SK-N-SH (cell line): ENCODE data around the gene RCAN2. TPM values are rescaled to one million over a fixed set of nuclear protein-coding genes. Genes with fewer than 3 reads are reported as not detected.

ENCODE experiments used
- CTCF ChIA-PET: fragments of 300-600, 350-600 bp; formaldehyde crosslinking; extraction: SDS; loops from one replicate; lab custom pipeline; 2021; lab: Yijun Ruan, JAX
- POLR2A ChIA-PET: fragments of 350-600 bp; sonication (Branson Sonifier 250); formaldehyde crosslinking; extraction: SDS; loops from one replicate; lab custom pipeline; 2020; ENCODE audit warnings: antibody characterized with exemption, inconsistent platforms; lab: Yijun Ruan, JAX
- DNase-seq: peaks from one replicate; pipeline ENCODE4 v3.0.0; 2012
- H2AFZ ChIP-seq: fragments of 200-600 bp; sonication (generic); 2 replicates; pipeline ENCODE4 v1.8.1; 2016; ENCODE audit warnings: antibody characterized with exemption, mild to moderate bottlenecking, low read depth
- H3F3A ChIP-seq: fragments of 200-600 bp; sonication (generic); replicated peaks from 2 replicates; pipeline ENCODE3; 2016; ENCODE audit warnings: antibody characterized with exemption, mild to moderate bottlenecking; ENCODE audit not compliant: insufficient read depth
- H3K27ac ChIP-seq, 2 experiments: fragments of 200-500 bp in 1 of 2; fragments of 200-600 bp in 1 of 2; sonication (Bioruptor generic) in 1 of 2; sonication (generic), shearing (Covaris generic) in 1 of 2; 2 replicates each; pipeline versions ENCODE4 v1.5.1 to v1.6.1; 2014 to 2016; ENCODE audit warnings: low read depth in 2 of 2, inconsistent platforms in 1 of 2, low read length in 1 of 2, mild to moderate bottlenecking in 1 of 2, mixed read lengths in 1 of 2
- H3K27me3 ChIP-seq: fragments of 200-600 bp; sonication (generic), shearing (Covaris generic); 2 replicates; pipeline ENCODE4 v1.6.1; 2016; ENCODE audit warnings: mixed run types; ENCODE audit not compliant: insufficient read depth
- H3K36me3 ChIP-seq, 2 experiments: fragments of 200-500 bp in 1 of 2; fragments of 200-600 bp in 1 of 2; sonication (Bioruptor generic) in 1 of 2; sonication (generic) in 1 of 2; replicated peaks in 1 of 2; 2 replicates each; pipeline versions ENCODE3 to v1.5.1; 2014 to 2016; ENCODE audit warnings: low read length in 1 of 2, mild to moderate bottlenecking in 1 of 2; ENCODE audit not compliant: insufficient read depth in 2 of 2, control insufficient read depth in 1 of 2
- H3K4me1 ChIP-seq, 2 experiments: fragments of 200-500 bp in 1 of 2; fragments of 200-600 bp in 1 of 2; sonication (Bioruptor generic) in 1 of 2; sonication (generic), shearing (Covaris generic) in 1 of 2; 2 replicates each; pipeline versions ENCODE4 v1.5.1 to v1.6.1; 2014 to 2016; ENCODE audit warnings: low read depth in 1 of 2, low read length in 1 of 2, mixed run types in 1 of 2; ENCODE audit not compliant: insufficient read depth in 2 of 2, control insufficient read depth in 1 of 2
- H3K4me2 ChIP-seq: fragments of 200-600 bp; sonication (generic), shearing (Covaris generic); 2 replicates; pipeline ENCODE4 v1.6.1; 2017; ENCODE audit warnings: mixed run types
- H3K4me3 ChIP-seq, 2 experiments: fragments of 200-500 bp in 1 of 2; fragments of 200-600 bp in 1 of 2; sonication (Bioruptor generic) in 1 of 2; sonication (generic), shearing (Covaris generic) in 1 of 2; 2 replicates each; pipeline versions ENCODE4 v1.5.1 to v1.8.1; 2014 to 2016; ENCODE audit warnings: low read depth in 2 of 2, inconsistent platforms in 1 of 2, low read length in 1 of 2, mild to moderate bottlenecking in 1 of 2, mixed read lengths in 1 of 2, moderate library complexity in 1 of 2
- H3K79me2 ChIP-seq: fragments of 200-600 bp; sonication (generic); 2 replicates; pipeline ENCODE4 v1.8.1; 2017; ENCODE audit warnings: mild to moderate bottlenecking; ENCODE audit not compliant: insufficient read depth
- H3K9ac ChIP-seq: fragments of 200-600 bp; sonication (generic); 2 replicates; pipeline ENCODE4 v1.6.1; 2017; ENCODE audit warnings: mixed run types
- H3K9me2 ChIP-seq: fragments of 200-600 bp; sonication (generic); 2 replicates; pipeline ENCODE4 v1.6.1; 2017; ENCODE audit warnings: mixed run types
- H3K9me3 ChIP-seq: fragments of 200-600 bp; sonication (generic); 2 replicates; pipeline ENCODE4 v1.6.1; 2017; ENCODE audit warnings: mixed run types, mild to moderate bottlenecking, moderate library complexity
- H4K20me1 ChIP-seq: fragments of 200-600 bp; sonication (generic); 2 replicates; pipeline ENCODE4 v1.6.1; 2017; ENCODE audit warnings: mild to moderate bottlenecking, mixed run types; ENCODE audit not compliant: insufficient read depth
- FOSL2 ChIP-seq: IDR thresholded peaks from 2 replicates; pipeline ENCODE4 v1.4.0; 2012; ENCODE audit warnings: low read depth, mild to moderate bottlenecking, moderate library complexity, borderline replicate concordance
- GATA2 ChIP-seq: sonication (generic); formaldehyde crosslinking; IDR thresholded peaks from 2 replicates; pipeline ENCODE4 v1.5.0; 2020; ENCODE audit warnings: mild to moderate bottlenecking, missing genetic modification reagents
- JUND ChIP-seq: IDR thresholded peaks from 2 replicates; pipeline ENCODE4 v1.4.0; 2012
- MEF2A ChIP-seq: IDR thresholded peaks from 2 replicates; pipeline ENCODE4 v1.4.0; 2012; ENCODE audit warnings: low read depth, borderline replicate concordance
- NFIC ChIP-seq: IDR thresholded peaks from 2 replicates; pipeline ENCODE4 v1.4.0; 2012; ENCODE audit warnings: borderline replicate concordance
- NRF1 ChIP-seq: IDR thresholded peaks from 2 replicates; pipeline ENCODE4 v1.6.1; 2012; ENCODE audit warnings: low read depth, mild to moderate bottlenecking, low read length
- RAD21 ChIP-seq: IDR thresholded peaks from 2 replicates; pipeline ENCODE4 v1.6.1; 2012; ENCODE audit warnings: mild to moderate bottlenecking, low read length
- RCOR1 ChIP-seq: fragments of 150-350 bp; IDR thresholded peaks from 2 replicates; pipeline ENCODE4 v1.6.1; 2017; ENCODE audit warnings: antibody characterized with exemption, low read length
- RXRA ChIP-seq: IDR thresholded peaks from 2 replicates; pipeline ENCODE4 v1.4.0; 2012; ENCODE audit warnings: low read depth, mild to moderate bottlenecking, borderline replicate concordance
- SIN3A ChIP-seq: IDR thresholded peaks from 2 replicates; pipeline ENCODE4 v1.6.1; 2012; ENCODE audit warnings: low read depth, mild to moderate bottlenecking, low read length, moderate library complexity, borderline replicate concordance
- SMC3 ChIP-seq: IDR thresholded peaks from 2 replicates; pipeline ENCODE4 v1.6.1; 2012; ENCODE audit warnings: low read depth, low read length, improper control_type of control experiment
- TEAD4 ChIP-seq: IDR thresholded peaks from 2 replicates; pipeline ENCODE4 v1.4.0; 2012; ENCODE audit warnings: mild to moderate bottlenecking, borderline replicate concordance; ENCODE audit not compliant: insufficient read depth
- USF1 ChIP-seq: IDR thresholded peaks from 2 replicates; pipeline ENCODE4 v1.4.0; 2012; ENCODE audit warnings: low read depth, borderline replicate concordance
- WGBS: methylation state at CpG from one replicate; pipeline ENCODE4 v1.1.6; 2017; ENCODE audit warnings: low lambda C conversion rate; 5-methylcytosine and 5-hydroxymethylcytosine counted together
- polyA plus RNA-seq, 3 experiments: library from polyadenylated mRNA; depleted of rRNA; stranded (reverse); fragments of >200 nt; gene quantifications; 2 replicates each; pipeline ENCODE4 v1.2.3, GENCODE V29; 2012
- TF ChIP-seq, protein P1 (sequence below): fragments of 200-600 bp; sonication (generic); IDR thresholded peaks from 2 replicates; pipeline ENCODE4 v1.6.1; 2017; ENCODE audit warnings: antibody characterized with exemption, mild to moderate bottlenecking, moderate library complexity
- TF ChIP-seq, protein P2 (sequence below): IDR thresholded peaks from 2 replicates; pipeline ENCODE4 v1.6.1; 2012; ENCODE audit warnings: mild to moderate bottlenecking, low read depth, low read length, moderate library complexity

RCAN2 gene
- polyA plus RNA-seq, 1 of the 3 experiments (the other 2 are of a cell fraction) = not detected

DNA sequence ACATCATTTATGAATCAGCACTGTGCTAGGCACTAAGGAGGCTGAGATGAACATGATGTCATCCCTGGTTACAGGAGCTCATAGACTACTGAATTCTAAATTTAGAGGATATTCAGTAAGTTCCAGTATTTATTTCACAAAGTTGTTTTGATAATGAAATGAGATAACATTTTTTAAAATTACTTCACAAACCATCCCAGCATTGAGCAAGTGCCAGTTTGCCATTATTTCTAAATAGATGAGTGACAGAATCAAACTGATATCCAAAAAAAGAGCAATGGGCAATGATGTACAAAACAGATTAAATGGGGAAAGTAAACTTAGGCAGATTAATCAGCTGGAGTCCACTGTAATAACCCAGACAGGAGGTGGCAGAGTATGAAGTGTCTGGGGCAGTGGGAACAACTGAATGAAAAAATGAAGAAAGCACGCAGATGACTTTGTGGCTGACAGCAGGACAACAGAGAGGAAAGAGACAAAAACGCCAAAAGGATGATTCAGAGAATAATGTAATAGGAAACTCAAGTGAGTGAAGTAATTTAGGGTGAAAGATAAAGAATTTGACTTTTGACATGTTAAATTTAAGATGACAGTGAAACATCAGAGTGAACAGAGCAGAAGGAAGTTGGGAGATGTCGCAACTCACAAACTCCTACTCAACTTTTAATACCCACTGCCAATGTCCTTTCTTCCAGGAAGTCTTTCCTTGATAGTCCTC is 70.2 kb downstream of the RCAN2 start:
- Histone ChIP-seq H2AFZ (no peak overlapping the region), H3K9me2 (no peaks in the 10 kb centered on the region), H3K27ac (no peak overlapping the region), H3K79me2 (no peaks in the 10 kb centered on the region), H3K4me3 (0 out of 4 replicates have a peak overlapping the region, but pooled peaks of 1 of the 2 experiments have one; percentile 3), H3K27me3 (no peaks in the 10 kb centered on the region), H4K20me1 (no peaks in the 10 kb centered on the region), H3K9ac (no peak overlapping the region)
- POLR2A ChIA-PET = no interaction called here
- DNase-seq = no peak
- TF ChIP-seq FOSL2 = no peak
- TF ChIP-seq RCOR1 = no peak
- TF ChIP-seq, all 33 proteins: peak for 0
- Histone ChIP-seq H3K36me3 (no peaks in the 10 kb centered on the region), H3K9me3 (no peaks in the 10 kb centered on the region), H3K4me1 (no peaks in the 10 kb centered on the region), H3F3A (no peaks in the 10 kb centered on the region), H3K4me2 (no peak overlapping the region)
- WGBS = 4% methylated on average over 3 of the region's 3 CpGs
- CTCF ChIA-PET = interaction anchor here (1.2 kb wide), 1 partner anchor 10 kb away, joined by 3 read pairs; no protein-coding TSS in a partner anchor

GRCh38 chr6:46419576-46420002 is 71.7 kb downstream of the RCAN2 start:
- Histone ChIP-seq H3K9me2 (no peaks in the 10 kb centered on the region), H3F3A (no peaks in the 10 kb centered on the region), H3K9ac (no peak overlapping the region), H3K4me3 (no peak overlapping the region; a peak in 1 of 4 replicates), H3K4me2 (no peak overlapping the region), H3K79me2 (no peaks in the 10 kb centered on the region), H3K27me3 (no peaks in the 10 kb centered on the region), H3K4me1 (no peaks in the 10 kb centered on the region), H2AFZ (no peak overlapping the region), H4K20me1 (no peaks in the 10 kb centered on the region), H3K27ac (no peak overlapping the region), H3K36me3 (no peaks in the 10 kb centered on the region)
- POLR2A ChIA-PET = interaction anchor here (0.6 kb wide), 1 partner anchor 123 kb away, joined by 3 read pairs; no protein-coding TSS in a partner anchor
- WGBS = 1% methylated on average over 2 of the region's 2 CpGs
- CTCF ChIA-PET = interaction anchor here (0.9 to 1.7 kb wide), 8 partner anchors 9 to 329 kb away, joined by 3 to 5 read pairs (median 4); no protein-coding TSS in a partner anchor
- TF ChIP-seq SIN3A (no peak), RAD21 (peak; percentile 77), SMC3 (peak; percentile 69)
- TF ChIP-seq, protein P1, sequence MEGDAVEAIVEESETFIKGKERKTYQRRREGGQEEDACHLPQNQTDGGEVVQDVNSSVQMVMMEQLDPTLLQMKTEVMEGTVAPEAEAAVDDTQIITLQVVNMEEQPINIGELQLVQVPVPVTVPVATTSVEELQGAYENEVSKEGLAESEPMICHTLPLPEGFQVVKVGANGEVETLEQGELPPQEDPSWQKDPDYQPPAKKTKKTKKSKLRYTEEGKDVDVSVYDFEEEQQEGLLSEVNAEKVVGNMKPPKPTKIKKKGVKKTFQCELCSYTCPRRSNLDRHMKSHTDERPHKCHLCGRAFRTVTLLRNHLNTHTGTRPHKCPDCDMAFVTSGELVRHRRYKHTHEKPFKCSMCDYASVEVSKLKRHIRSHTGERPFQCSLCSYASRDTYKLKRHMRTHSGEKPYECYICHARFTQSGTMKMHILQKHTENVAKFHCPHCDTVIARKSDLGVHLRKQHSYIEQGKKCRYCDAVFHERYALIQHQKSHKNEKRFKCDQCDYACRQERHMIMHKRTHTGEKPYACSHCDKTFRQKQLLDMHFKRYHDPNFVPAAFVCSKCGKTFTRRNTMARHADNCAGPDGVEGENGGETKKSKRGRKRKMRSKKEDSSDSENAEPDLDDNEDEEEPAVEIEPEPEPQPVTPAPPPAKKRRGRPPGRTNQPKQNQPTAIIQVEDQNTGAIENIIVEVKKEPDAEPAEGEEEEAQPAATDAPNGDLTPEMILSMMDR = peak; percentile 71
- TF ChIP-seq, all 33 proteins: peak for 3
- no peaks in the 10 kb centered on the region for H3K9me3 ChIP-seq
- DNase-seq = peak; percentile 27

DNA sequence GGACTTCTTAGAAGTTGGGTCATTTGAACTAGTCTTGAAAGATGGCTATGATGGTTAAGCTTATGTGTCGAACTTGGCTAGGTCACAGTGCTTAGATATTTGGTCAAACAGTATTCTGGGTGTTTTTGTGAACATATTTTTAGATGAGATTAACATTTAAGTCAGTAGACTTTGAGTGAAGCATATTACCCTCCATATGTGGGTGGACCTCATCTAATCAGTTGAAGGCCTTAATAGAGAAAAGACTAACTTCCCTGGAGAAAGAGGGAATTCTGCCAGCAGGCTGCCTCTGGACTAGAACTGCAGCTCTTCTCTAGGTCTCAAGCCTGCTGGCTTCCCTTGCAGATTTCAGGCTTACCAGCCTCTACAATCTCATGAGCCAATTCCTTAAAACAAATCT is 76.9 kb downstream of the RCAN2 start:
- H3K79me2 ChIP-seq = no peaks in the 10 kb centered on the region
- DNase-seq = no peak
- ChIA-PET CTCF (interaction anchor here (1.0 kb wide), 1 partner anchor 324 kb away, joined by 3 read pairs; no protein-coding TSS in a partner anchor), POLR2A (no interaction called here)
- H3F3A ChIP-seq = no peaks in the 10 kb centered on the region
- H3K4me3 ChIP-seq = no peak overlapping the region
- no peaks in the 10 kb centered on the region for H3K4me1 ChIP-seq
- 0% methylated on average over 1 of the region's 1 CpG for WGBS
- no peaks in the 10 kb centered on the region for H4K20me1 ChIP-seq
- no peak overlapping the region for H3K27ac ChIP-seq
- no peak overlapping the region for H2AFZ ChIP-seq
- no peaks in the 10 kb centered on the region for H3K9me3 ChIP-seq
- no peaks in the 10 kb centered on the region for H3K9me2 ChIP-seq
- no peak overlapping the region for H3K9ac ChIP-seq
- no peak overlapping the region for H3K4me2 ChIP-seq
- no peaks in the 10 kb centered on the region for H3K36me3 ChIP-seq
- H3K27me3 ChIP-seq = no peaks in the 10 kb centered on the region; the same call in 1 of the 2 replicates
- TF ChIP-seq NRF1 (no peak), TEAD4 (no peak), JUND (no peak), NFIC (no peak), GATA2 (CRISPR knock-in tag) (no peak), RXRA (no peak), USF1 (no peak), MEF2A (no peak)
- TF ChIP-seq, protein P2, sequence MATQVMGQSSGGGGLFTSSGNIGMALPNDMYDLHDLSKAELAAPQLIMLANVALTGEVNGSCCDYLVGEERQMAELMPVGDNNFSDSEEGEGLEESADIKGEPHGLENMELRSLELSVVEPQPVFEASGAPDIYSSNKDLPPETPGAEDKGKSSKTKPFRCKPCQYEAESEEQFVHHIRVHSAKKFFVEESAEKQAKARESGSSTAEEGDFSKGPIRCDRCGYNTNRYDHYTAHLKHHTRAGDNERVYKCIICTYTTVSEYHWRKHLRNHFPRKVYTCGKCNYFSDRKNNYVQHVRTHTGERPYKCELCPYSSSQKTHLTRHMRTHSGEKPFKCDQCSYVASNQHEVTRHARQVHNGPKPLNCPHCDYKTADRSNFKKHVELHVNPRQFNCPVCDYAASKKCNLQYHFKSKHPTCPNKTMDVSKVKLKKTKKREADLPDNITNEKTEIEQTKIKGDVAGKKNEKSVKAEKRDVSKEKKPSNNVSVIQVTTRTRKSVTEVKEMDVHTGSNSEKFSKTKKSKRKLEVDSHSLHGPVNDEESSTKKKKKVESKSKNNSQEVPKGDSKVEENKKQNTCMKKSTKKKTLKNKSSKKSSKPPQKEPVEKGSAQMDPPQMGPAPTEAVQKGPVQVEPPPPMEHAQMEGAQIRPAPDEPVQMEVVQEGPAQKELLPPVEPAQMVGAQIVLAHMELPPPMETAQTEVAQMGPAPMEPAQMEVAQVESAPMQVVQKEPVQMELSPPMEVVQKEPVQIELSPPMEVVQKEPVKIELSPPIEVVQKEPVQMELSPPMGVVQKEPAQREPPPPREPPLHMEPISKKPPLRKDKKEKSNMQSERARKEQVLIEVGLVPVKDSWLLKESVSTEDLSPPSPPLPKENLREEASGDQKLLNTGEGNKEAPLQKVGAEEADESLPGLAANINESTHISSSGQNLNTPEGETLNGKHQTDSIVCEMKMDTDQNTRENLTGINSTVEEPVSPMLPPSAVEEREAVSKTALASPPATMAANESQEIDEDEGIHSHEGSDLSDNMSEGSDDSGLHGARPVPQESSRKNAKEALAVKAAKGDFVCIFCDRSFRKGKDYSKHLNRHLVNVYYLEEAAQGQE = no peak
